ENCODE data around the gene TIGD2.

- no peak for TF ChIP-seq CTCF (optimal IDR thresholded peaks at IDR 0.05 in 1 of 3, IDR thresholded peaks at IDR 0.05 in 1 of 3, conservative IDR thresholded peaks at IDR 0.05 in 1 of 3; ENCODE audit: extremely low read depth in 1 of 3, insufficient read depth in 2 of 3, low read length in 3 of 3)
- no peak for TF ChIP-seq EZH2 (IDR thresholded peaks at IDR 0.05; ENCODE audit: low read length)
These were observed 10.5 kb upstream of the TIGD2 start for GRCh38 chr4:89100853-89101252.
